Epithelial cell of proximal tubule (primary cell): ENCODE measurements around the gene NFKB1. TPM values are rescaled to one million over a fixed set of nuclear protein-coding genes. Genes with fewer than 3 reads are reported as not detected.

Source experiments
- DNase-seq: peaks from one replicate; pipeline ENCODE4 v3.0.0-alpha.2; 2011; ENCODE audit warnings: low read depth
- H3K4me3 ChIP-seq: 2 replicates; pipeline ENCODE4 v1.5.1; 2011; ENCODE audit warnings: low read depth, mild to moderate bottlenecking, low read length
- total RNA-seq: library from RNA; depleted of rRNA; stranded (reverse); fragments of >200 nt; gene quantifications from 2 replicates; pipeline ENCODE4 v1.2.3, GENCODE V29; 2015
- TF ChIP-seq, protein P1 (sequence below): conservative IDR thresholded peaks from 2 replicates; pipeline ENCODE4 v1.5.1; 2012; ENCODE audit warnings: low read depth, mild to moderate bottlenecking, low read length

Gene NFKB1
- total RNA-seq, 1 donor from 2014 or later = 26.2 TPM

GRCh38 chr4:102506523-102506922 lies 5.4 kb downstream of the NFKB1 start:
- TF ChIP-seq, protein P1, sequence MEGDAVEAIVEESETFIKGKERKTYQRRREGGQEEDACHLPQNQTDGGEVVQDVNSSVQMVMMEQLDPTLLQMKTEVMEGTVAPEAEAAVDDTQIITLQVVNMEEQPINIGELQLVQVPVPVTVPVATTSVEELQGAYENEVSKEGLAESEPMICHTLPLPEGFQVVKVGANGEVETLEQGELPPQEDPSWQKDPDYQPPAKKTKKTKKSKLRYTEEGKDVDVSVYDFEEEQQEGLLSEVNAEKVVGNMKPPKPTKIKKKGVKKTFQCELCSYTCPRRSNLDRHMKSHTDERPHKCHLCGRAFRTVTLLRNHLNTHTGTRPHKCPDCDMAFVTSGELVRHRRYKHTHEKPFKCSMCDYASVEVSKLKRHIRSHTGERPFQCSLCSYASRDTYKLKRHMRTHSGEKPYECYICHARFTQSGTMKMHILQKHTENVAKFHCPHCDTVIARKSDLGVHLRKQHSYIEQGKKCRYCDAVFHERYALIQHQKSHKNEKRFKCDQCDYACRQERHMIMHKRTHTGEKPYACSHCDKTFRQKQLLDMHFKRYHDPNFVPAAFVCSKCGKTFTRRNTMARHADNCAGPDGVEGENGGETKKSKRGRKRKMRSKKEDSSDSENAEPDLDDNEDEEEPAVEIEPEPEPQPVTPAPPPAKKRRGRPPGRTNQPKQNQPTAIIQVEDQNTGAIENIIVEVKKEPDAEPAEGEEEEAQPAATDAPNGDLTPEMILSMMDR = no peak
- no peak for DNase-seq

GRCh38 chr4:102511830-102512605 lies 10.9 kb downstream of the NFKB1 start:
- DNase-seq = no peak
- H3K4me3 ChIP-seq = no peak overlapping the region
- TF ChIP-seq, protein P1 = no peak

More at GRCh38 chr4:102506523-102506922, 5.4 kb downstream of the NFKB1 start:
- H3K4me3 ChIP-seq = no peak overlapping the region

- no peak overlapping the region for H3K4me3 ChIP-seq
- TF ChIP-seq, protein P1 = no peak
- DNase-seq = no peak
Observed at GRCh38 chr4:102514298-102514964, 13.3 kb downstream of the NFKB1 start.

GRCh38 chr4:102517753-102518152 lies 16.6 kb downstream of the NFKB1 start:
- no peak for DNase-seq
- H3K4me3 ChIP-seq = no peak overlapping the region
- TF ChIP-seq, protein P1 = no peak

DNA sequence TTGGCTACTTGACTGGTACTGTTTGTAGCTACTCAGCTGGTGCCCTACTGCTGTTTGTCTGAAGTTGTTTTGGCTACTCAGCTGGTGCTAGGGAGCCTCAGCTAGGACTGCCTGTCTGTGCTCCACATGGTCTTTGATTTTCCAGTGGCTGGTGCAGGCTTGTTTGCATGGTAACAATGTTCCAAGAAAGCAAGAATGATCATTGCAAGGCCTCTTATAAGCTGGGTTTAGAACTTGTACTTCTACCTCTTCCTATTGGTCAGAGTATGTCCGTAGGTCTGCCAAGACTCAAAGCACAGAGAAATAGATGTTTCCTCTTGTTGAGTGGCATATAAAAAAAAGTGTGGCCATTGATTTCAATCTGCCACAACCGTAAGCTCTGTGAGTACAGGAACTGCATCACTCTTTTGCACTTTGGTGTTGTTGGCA lies 17.6 kb downstream of the NFKB1 start:
- DNase-seq = no peak
- H3K4me3 ChIP-seq = no peak overlapping the region
- TF ChIP-seq, protein P1 = no peak

DNA sequence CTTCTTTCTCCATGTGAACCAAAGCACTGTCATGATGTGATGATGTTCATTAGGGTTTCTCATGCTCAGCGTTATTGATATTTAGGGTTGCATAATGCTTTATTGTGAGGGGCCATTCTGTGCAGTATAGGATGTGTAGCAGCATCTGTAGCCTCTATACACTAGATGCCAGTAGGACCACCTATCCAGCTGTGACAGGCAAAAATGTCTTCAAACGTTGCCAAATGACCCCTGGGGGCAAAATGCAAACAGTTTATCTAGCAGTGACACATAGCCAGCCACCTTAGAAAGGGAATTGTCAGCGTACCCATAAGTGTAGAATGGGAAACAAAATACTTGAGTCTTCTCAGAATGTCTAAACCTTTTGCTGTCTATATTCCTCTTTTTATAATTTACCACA lies 18.8 kb downstream of the NFKB1 start:
- no peak overlapping the region for H3K4me3 ChIP-seq
- DNase-seq = no peak
- TF ChIP-seq, protein P1 = no peak

- TF ChIP-seq, protein P1 = no peak
- no peak overlapping the region for H3K4me3 ChIP-seq
- no peak for DNase-seq
Observed at GRCh38 chr4:102521570-102521969, 20.4 kb downstream of the NFKB1 start.
